SK-N-SH (cell line): ENCODE data around the gene RGS6. TPM values are rescaled to one million over a fixed set of nuclear protein-coding genes. Genes with fewer than 3 reads are reported as not detected.

ENCODE experiments used
- CTCF ChIA-PET: fragments of 300-600, 350-600 bp; formaldehyde crosslinking; extraction: SDS; loops from one replicate; lab custom pipeline; 2021; lab: Yijun Ruan, JAX
- POLR2A ChIA-PET: fragments of 350-600 bp; sonication (Branson Sonifier 250); formaldehyde crosslinking; extraction: SDS; loops from one replicate; lab custom pipeline; 2020; ENCODE audit warnings: antibody characterized with exemption, inconsistent platforms; lab: Yijun Ruan, JAX
- DNase-seq: peaks from one replicate; pipeline ENCODE4 v3.0.0; 2012
- H2AFZ ChIP-seq: fragments of 200-600 bp; sonication (generic); 2 replicates; pipeline ENCODE4 v1.8.1; 2016; ENCODE audit warnings: antibody characterized with exemption, mild to moderate bottlenecking, low read depth
- H3F3A ChIP-seq: fragments of 200-600 bp; sonication (generic); replicated peaks from 2 replicates; pipeline ENCODE3; 2016; ENCODE audit warnings: antibody characterized with exemption, mild to moderate bottlenecking; ENCODE audit not compliant: insufficient read depth
- H3K27ac ChIP-seq, 2 experiments: fragments of 200-500 bp in 1 of 2; fragments of 200-600 bp in 1 of 2; sonication (Bioruptor generic) in 1 of 2; sonication (generic), shearing (Covaris generic) in 1 of 2; 2 replicates each; pipeline versions ENCODE4 v1.5.1 to v1.6.1; 2014 to 2016; ENCODE audit warnings: low read depth in 2 of 2, inconsistent platforms in 1 of 2, low read length in 1 of 2, mild to moderate bottlenecking in 1 of 2, mixed read lengths in 1 of 2
- H3K27me3 ChIP-seq: fragments of 200-600 bp; sonication (generic), shearing (Covaris generic); 2 replicates; pipeline ENCODE4 v1.6.1; 2016; ENCODE audit warnings: mixed run types; ENCODE audit not compliant: insufficient read depth
- H3K36me3 ChIP-seq, 2 experiments: fragments of 200-500 bp in 1 of 2; fragments of 200-600 bp in 1 of 2; sonication (Bioruptor generic) in 1 of 2; sonication (generic) in 1 of 2; replicated peaks in 1 of 2; 2 replicates each; pipeline versions ENCODE3 to v1.5.1; 2014 to 2016; ENCODE audit warnings: low read length in 1 of 2, mild to moderate bottlenecking in 1 of 2; ENCODE audit not compliant: insufficient read depth in 2 of 2, control insufficient read depth in 1 of 2
- H3K4me1 ChIP-seq, 2 experiments: fragments of 200-500 bp in 1 of 2; fragments of 200-600 bp in 1 of 2; sonication (Bioruptor generic) in 1 of 2; sonication (generic), shearing (Covaris generic) in 1 of 2; 2 replicates each; pipeline versions ENCODE4 v1.5.1 to v1.6.1; 2014 to 2016; ENCODE audit warnings: low read depth in 1 of 2, low read length in 1 of 2, mixed run types in 1 of 2; ENCODE audit not compliant: insufficient read depth in 2 of 2, control insufficient read depth in 1 of 2
- H3K4me2 ChIP-seq: fragments of 200-600 bp; sonication (generic), shearing (Covaris generic); 2 replicates; pipeline ENCODE4 v1.6.1; 2017; ENCODE audit warnings: mixed run types
- H3K4me3 ChIP-seq, 2 experiments: fragments of 200-500 bp in 1 of 2; fragments of 200-600 bp in 1 of 2; sonication (Bioruptor generic) in 1 of 2; sonication (generic), shearing (Covaris generic) in 1 of 2; 2 replicates each; pipeline versions ENCODE4 v1.5.1 to v1.8.1; 2014 to 2016; ENCODE audit warnings: low read depth in 2 of 2, inconsistent platforms in 1 of 2, low read length in 1 of 2, mild to moderate bottlenecking in 1 of 2, mixed read lengths in 1 of 2, moderate library complexity in 1 of 2
- H3K79me2 ChIP-seq: fragments of 200-600 bp; sonication (generic); 2 replicates; pipeline ENCODE4 v1.8.1; 2017; ENCODE audit warnings: mild to moderate bottlenecking; ENCODE audit not compliant: insufficient read depth
- H3K9ac ChIP-seq: fragments of 200-600 bp; sonication (generic); 2 replicates; pipeline ENCODE4 v1.6.1; 2017; ENCODE audit warnings: mixed run types
- H3K9me2 ChIP-seq: fragments of 200-600 bp; sonication (generic); 2 replicates; pipeline ENCODE4 v1.6.1; 2017; ENCODE audit warnings: mixed run types
- H3K9me3 ChIP-seq: fragments of 200-600 bp; sonication (generic); 2 replicates; pipeline ENCODE4 v1.6.1; 2017; ENCODE audit warnings: mixed run types, mild to moderate bottlenecking, moderate library complexity
- H4K20me1 ChIP-seq: fragments of 200-600 bp; sonication (generic); 2 replicates; pipeline ENCODE4 v1.6.1; 2017; ENCODE audit warnings: mild to moderate bottlenecking, mixed run types; ENCODE audit not compliant: insufficient read depth
- EP300 ChIP-seq, 2 experiments: IDR thresholded peaks; 2 replicates each; pipeline versions ENCODE4 v1.4.0 to v1.6.1; 2012; ENCODE audit warnings: borderline replicate concordance in 1 of 2, low read depth in 1 of 2, low read length in 1 of 2
- NFIC ChIP-seq: IDR thresholded peaks from 2 replicates; pipeline ENCODE4 v1.4.0; 2012; ENCODE audit warnings: borderline replicate concordance
- RAD21 ChIP-seq: IDR thresholded peaks from 2 replicates; pipeline ENCODE4 v1.6.1; 2012; ENCODE audit warnings: mild to moderate bottlenecking, low read length
- SMC3 ChIP-seq: IDR thresholded peaks from 2 replicates; pipeline ENCODE4 v1.6.1; 2012; ENCODE audit warnings: low read depth, low read length, improper control_type of control experiment
- WGBS: methylation state at CpG from one replicate; pipeline ENCODE4 v1.1.6; 2017; ENCODE audit warnings: low lambda C conversion rate; 5-methylcytosine and 5-hydroxymethylcytosine counted together
- polyA plus RNA-seq, 3 experiments: library from polyadenylated mRNA; depleted of rRNA; stranded (reverse); fragments of >200 nt; gene quantifications; 2 replicates each; pipeline ENCODE4 v1.2.3, GENCODE V29; 2012
- TF ChIP-seq, protein P1 (sequence below): IDR thresholded peaks from 2 replicates; pipeline ENCODE4; 2012
- TF ChIP-seq, protein P2 (sequence below): fragments of 200-600 bp; sonication (generic); IDR thresholded peaks from 2 replicates; pipeline ENCODE4 v1.6.1; 2017; ENCODE audit warnings: antibody characterized with exemption, mild to moderate bottlenecking, moderate library complexity

Gene RGS6
- polyA plus RNA-seq, 1 of the 3 experiments (the other 2 are of a cell fraction) = not detected

DNA sequence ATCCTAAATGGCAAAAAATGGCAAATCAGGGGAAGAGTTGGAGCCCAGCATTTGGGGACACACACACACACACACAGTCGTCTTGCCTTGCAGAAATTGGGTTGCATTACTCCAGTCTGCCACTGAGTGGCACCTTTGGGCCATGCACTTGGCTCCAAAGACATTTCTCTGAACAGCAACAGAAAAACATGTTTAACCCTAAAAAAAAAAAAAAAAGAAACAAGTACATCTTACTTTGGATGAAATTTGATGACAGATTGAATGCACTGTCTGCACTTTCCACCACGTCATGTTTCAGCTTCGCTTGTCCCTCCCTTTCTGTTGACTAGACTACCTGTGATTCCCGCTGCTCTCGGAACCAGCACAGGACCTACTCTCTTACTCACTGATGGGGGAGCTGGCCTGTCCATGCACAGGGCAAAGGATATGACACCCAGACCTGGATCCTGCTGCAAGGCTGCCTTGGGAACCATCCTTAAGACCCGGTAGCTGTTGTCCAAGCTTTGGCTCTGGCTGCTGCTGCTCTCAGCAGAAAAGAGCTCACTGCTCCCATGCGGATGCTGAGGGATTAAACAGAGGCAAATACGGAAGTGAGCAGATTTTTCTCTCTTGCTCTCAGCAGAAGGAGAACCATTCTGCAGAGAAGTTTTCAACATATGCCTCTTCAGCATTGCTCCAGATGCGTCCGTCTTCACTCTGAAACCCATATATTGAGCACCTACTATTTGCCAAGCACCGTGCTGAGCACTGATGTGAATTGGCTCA, 584.9 kb downstream of the RGS6 start:
- H3K36me3 ChIP-seq = no peaks in the 10 kb centered on the region
- no peak overlapping the region for H3K9ac ChIP-seq
- whole genome bisulfite sequencing = 67% methylated on average over 11 of the region's 11 CpGs
- TF ChIP-seq, protein P1, sequence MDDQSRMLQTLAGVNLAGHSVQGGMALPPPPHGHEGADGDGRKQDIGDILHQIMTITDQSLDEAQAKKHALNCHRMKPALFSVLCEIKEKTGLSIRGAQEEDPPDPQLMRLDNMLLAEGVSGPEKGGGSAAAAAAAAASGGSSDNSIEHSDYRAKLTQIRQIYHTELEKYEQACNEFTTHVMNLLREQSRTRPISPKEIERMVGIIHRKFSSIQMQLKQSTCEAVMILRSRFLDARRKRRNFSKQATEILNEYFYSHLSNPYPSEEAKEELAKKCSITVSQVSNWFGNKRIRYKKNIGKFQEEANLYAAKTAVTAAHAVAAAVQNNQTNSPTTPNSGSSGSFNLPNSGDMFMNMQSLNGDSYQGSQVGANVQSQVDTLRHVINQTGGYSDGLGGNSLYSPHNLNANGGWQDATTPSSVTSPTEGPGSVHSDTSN = no peak
- TF ChIP-seq, protein P2, sequence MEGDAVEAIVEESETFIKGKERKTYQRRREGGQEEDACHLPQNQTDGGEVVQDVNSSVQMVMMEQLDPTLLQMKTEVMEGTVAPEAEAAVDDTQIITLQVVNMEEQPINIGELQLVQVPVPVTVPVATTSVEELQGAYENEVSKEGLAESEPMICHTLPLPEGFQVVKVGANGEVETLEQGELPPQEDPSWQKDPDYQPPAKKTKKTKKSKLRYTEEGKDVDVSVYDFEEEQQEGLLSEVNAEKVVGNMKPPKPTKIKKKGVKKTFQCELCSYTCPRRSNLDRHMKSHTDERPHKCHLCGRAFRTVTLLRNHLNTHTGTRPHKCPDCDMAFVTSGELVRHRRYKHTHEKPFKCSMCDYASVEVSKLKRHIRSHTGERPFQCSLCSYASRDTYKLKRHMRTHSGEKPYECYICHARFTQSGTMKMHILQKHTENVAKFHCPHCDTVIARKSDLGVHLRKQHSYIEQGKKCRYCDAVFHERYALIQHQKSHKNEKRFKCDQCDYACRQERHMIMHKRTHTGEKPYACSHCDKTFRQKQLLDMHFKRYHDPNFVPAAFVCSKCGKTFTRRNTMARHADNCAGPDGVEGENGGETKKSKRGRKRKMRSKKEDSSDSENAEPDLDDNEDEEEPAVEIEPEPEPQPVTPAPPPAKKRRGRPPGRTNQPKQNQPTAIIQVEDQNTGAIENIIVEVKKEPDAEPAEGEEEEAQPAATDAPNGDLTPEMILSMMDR = peak; percentile 92
- peak; percentile 97 for TF ChIP-seq SMC3
- peak; percentile 98 for TF ChIP-seq RAD21
- no peak overlapping the region for H3K27ac ChIP-seq
- peak; percentile 48 for DNase-seq
- H4K20me1 ChIP-seq = no peaks in the 10 kb centered on the region
- H3K9me3 ChIP-seq = peaks cover 5% of the 10 kb centered on the region; the same call in 1 of the 2 replicates
- H3F3A ChIP-seq = no peaks in the 10 kb centered on the region
- no peak overlapping the region for H3K4me2 ChIP-seq
- H2AFZ ChIP-seq = no peak overlapping the region; the same call in 1 of the 2 replicates
- no peaks in the 10 kb centered on the region for H3K9me2 ChIP-seq
- no peak overlapping the region; a peak in 1 of 4 replicates for H3K4me3 ChIP-seq
- no peaks in the 10 kb centered on the region for H3K79me2 ChIP-seq
- H3K4me1 ChIP-seq = peaks cover 0 to 7% of the 10 kb centered on the region in 2 experiments; a peak in 1 of 4 replicates
- ChIA-PET POLR2A (no interaction called here), CTCF (interaction anchor here (0.6 to 8.9 kb wide), 52 partner anchors 9 to 506 kb away, joined by 3 to 339 read pairs (median 4); partner anchors contain the start of gene DPF3)
- H3K27me3 ChIP-seq = no peaks in the 10 kb centered on the region; the same call in 1 of the 2 replicates

DNA sequence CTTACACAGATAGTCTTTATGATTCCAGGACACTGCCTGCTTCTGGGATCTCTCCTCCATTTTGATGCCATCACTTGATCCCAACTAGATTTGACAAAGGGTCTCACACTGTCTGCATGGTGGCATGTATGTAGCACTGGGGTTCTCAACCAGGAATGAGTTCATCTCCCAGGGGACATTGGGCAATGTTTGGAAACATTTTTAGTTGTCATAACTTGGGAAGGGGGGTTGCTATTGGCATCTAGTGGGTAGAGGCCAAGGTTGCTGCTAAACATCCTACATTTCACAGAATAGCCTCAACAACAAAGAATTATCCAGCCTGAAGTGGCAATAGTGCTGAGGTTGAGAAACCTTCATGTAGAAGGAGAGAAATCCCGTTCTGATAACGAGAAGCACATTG, 585.5 kb downstream of the RGS6 start:
- no peaks in the 10 kb centered on the region for H3K36me3 ChIP-seq

More for the DNA sequence above, 585.5 kb downstream of the RGS6 start:
- 29% methylated on average over 2 of the region's 2 CpGs for WGBS
- H3K79me2 ChIP-seq = no peaks in the 10 kb centered on the region
- H3K9ac ChIP-seq = no peak overlapping the region
- H3K4me2 ChIP-seq = no peak overlapping the region
- POLR2A ChIA-PET = no interaction called here
- no peak for TF ChIP-seq NFIC
- no peak for TF ChIP-seq EP300 (IDR thresholded peaks at IDR 0.05; ENCODE audit: borderline replicate concordance in 1 of 2, low read depth in 1 of 2, low read length in 1 of 2)
- peaks cover 0 to 7% of the 10 kb centered on the region in 2 experiments; a peak in 1 of 4 replicates for H3K4me1 ChIP-seq
- no peaks in the 10 kb centered on the region for H3F3A ChIP-seq
- no peak overlapping the region for H2AFZ ChIP-seq
- CTCF ChIA-PET = interaction anchor here (0.6 to 8.9 kb wide), 36 partner anchors 9 to 465 kb away, joined by 3 to 339 read pairs (median 5); partner anchors contain the start of gene DPF3
- no peaks in the 10 kb centered on the region for H4K20me1 ChIP-seq
- H3K27ac ChIP-seq = no peak overlapping the region
- no peak for DNase-seq
- peaks cover 5% of the 10 kb centered on the region; the same call in 1 of the 2 replicates for H3K9me3 ChIP-seq
- H3K9me2 ChIP-seq = no peaks in the 10 kb centered on the region
- H3K27me3 ChIP-seq = no peaks in the 10 kb centered on the region
- H3K4me3 ChIP-seq = no peak overlapping the region
